Neural cell (in vitro differentiated cells): Measurements from ENCODE around the gene URB1. TPM values are rescaled to one million over a fixed set of nuclear protein-coding genes. Genes with fewer than 3 reads are reported as not detected.

Experiments used
- H2AFZ ChIP-seq: fragments of 200-600, 300-800 bp; sonication (generic), shearing (Covaris generic); 2 replicates; pipeline ENCODE4 v1.6.0; 2014; ENCODE audit warnings: low read depth, mild to moderate bottlenecking, antibody characterized with exemption, low read length, moderate library complexity
- H3F3A ChIP-seq: fragments of 200-600 bp; shearing (Covaris generic); 2 replicates; pipeline ENCODE4 v1.6.1; 2016; ENCODE audit warnings: mild to moderate bottlenecking, moderate library complexity, mixed read lengths, antibody characterized with exemption, low read length; ENCODE audit not compliant: insufficient read depth, poor library complexity, severe bottlenecking
- H3K27ac ChIP-seq: fragments of 200-600, 300-800 bp; sonication (generic), shearing (Covaris generic); 2 replicates; pipeline ENCODE4 v1.5.1; 2014; ENCODE audit warnings: mild to moderate bottlenecking, low read length, moderate library complexity
- H3K27me3 ChIP-seq: fragments of 300-800, 200-600 bp; sonication (generic), shearing (Covaris generic); 2 replicates; pipeline ENCODE4 v1.6.0; 2014; ENCODE audit warnings: mild to moderate bottlenecking, low read depth, low read length, moderate library complexity; ENCODE audit not compliant: insufficient read depth
- H3K36me3 ChIP-seq: fragments of 300-800, 200-600 bp; sonication (generic), shearing (Covaris generic); 2 replicates; pipeline ENCODE4 v1.5.1; 2014; ENCODE audit warnings: mild to moderate bottlenecking, antibody characterized with exemption, low read length, moderate library complexity; ENCODE audit not compliant: insufficient read depth
- H3K4me2 ChIP-seq: fragments of 300-800, 200-600 bp; sonication (generic), shearing (Covaris generic); 2 replicates; pipeline ENCODE4 v1.6.0; 2014; ENCODE audit warnings: mild to moderate bottlenecking, low read length
- H3K4me3 ChIP-seq: fragments of 300-800, 200-600 bp; sonication (generic), shearing (Covaris generic); 2 replicates; pipeline ENCODE4 v1.5.1; 2014; ENCODE audit warnings: mild to moderate bottlenecking, low read length, moderate library complexity
- H3K79me2 ChIP-seq: fragments of 200-600 bp; shearing (Covaris generic); replicated peaks from 2 replicates; pipeline ENCODE4 v1.6.0; 2014; ENCODE audit warnings: mild to moderate bottlenecking, low read length, moderate library complexity; ENCODE audit not compliant: insufficient read depth
- H3K9ac ChIP-seq: fragments of 300-800, 200-600 bp; sonication (generic), shearing (Covaris generic); 2 replicates; pipeline ENCODE4 v1.6.1; 2016; ENCODE audit warnings: mild to moderate bottlenecking, low read length, mixed read lengths
- H3K9me2 ChIP-seq: fragments of 200-600 bp; shearing (Covaris generic); 2 replicates; pipeline ENCODE4 v1.6.1; 2016; ENCODE audit warnings: mild to moderate bottlenecking, low read length, mixed read lengths; ENCODE audit not compliant: insufficient read depth
- H3K9me3 ChIP-seq: fragments of 200-600, 300-800 bp; sonication (generic), shearing (Covaris generic); 2 replicates; pipeline ENCODE4 v1.6.1; 2016; ENCODE audit warnings: mild to moderate bottlenecking, mixed run types, low read length, moderate library complexity, mixed read lengths
- H4K20me1 ChIP-seq: fragments of 200-600 bp; shearing (Covaris generic); 2 replicates; pipeline ENCODE4 v1.6.1; 2016; ENCODE audit warnings: mild to moderate bottlenecking, mixed run types; ENCODE audit not compliant: insufficient read depth
- EP300 ChIP-seq: fragments of 450-650 bp; conservative IDR thresholded peaks from 2 replicates; pipeline ENCODE4 v1.6.1; 2014; ENCODE audit warnings: antibody characterized with exemption, mild to moderate bottlenecking, moderate library complexity; ENCODE audit not compliant: poor library complexity, severe bottlenecking
- EZH2 ChIP-seq: fragments of 200-600, 300-800 bp; shearing (Covaris generic), sonication (generic); IDR thresholded peaks from 2 replicates; pipeline ENCODE4 v1.6.1; 2014; ENCODE audit warnings: antibody characterized with exemption, low read length, borderline replicate concordance, mild to moderate bottlenecking; ENCODE audit not compliant: insufficient read depth, poor library complexity, severe bottlenecking
- MXI1 ChIP-seq: fragments of 450-650 bp; conservative IDR thresholded peaks from 2 replicates; pipeline ENCODE4 v1.6.1; 2014; ENCODE audit warnings: antibody characterized with exemption, mild to moderate bottlenecking; ENCODE audit not compliant: poor library complexity, severe bottlenecking
- POLR2AphosphoS5 ChIP-seq: IDR thresholded peaks from 2 replicates; pipeline ENCODE4 v1.6.1; 2012
- RAD21 ChIP-seq: fragments of 450-650 bp; conservative IDR thresholded peaks from 2 replicates; pipeline ENCODE4 v1.6.1; 2014; ENCODE audit warnings: antibody characterized with exemption, mild to moderate bottlenecking, moderate library complexity
- SMC3 ChIP-seq: fragments of 450-650 bp; conservative IDR thresholded peaks from 2 replicates; pipeline ENCODE4 v1.6.1; 2014; ENCODE audit warnings: antibody characterized with exemption, mild to moderate bottlenecking, moderate library complexity; ENCODE audit not compliant: poor library complexity
- TAF1 ChIP-seq: IDR thresholded peaks from 2 replicates; pipeline ENCODE4 v1.6.1; 2012; ENCODE audit warnings: low read depth
- polyA plus RNA-seq: library from polyadenylated mRNA; depleted of rRNA; stranded (reverse); fragments of >200 nt; gene quantifications from 2 replicates; pipeline ENCODE4 v1.2.3, GENCODE V29; 2014
- TF ChIP-seq, protein P1 (sequence below): IDR thresholded peaks from 2 replicates; pipeline ENCODE4 v1.6.1; 2012; ENCODE audit warnings: borderline replicate concordance
- TF ChIP-seq, protein P2 (sequence below): fragments of 450-650 bp; IDR thresholded peaks from 2 replicates; pipeline ENCODE4 v1.5.1; 2014; ENCODE audit warnings: antibody characterized with exemption, mild to moderate bottlenecking, moderate library complexity; ENCODE audit not compliant: poor library complexity, severe bottlenecking

Gene URB1
- polyA plus RNA-seq, 1 donor from 2014 or later = 4.4 TPM

DNA sequence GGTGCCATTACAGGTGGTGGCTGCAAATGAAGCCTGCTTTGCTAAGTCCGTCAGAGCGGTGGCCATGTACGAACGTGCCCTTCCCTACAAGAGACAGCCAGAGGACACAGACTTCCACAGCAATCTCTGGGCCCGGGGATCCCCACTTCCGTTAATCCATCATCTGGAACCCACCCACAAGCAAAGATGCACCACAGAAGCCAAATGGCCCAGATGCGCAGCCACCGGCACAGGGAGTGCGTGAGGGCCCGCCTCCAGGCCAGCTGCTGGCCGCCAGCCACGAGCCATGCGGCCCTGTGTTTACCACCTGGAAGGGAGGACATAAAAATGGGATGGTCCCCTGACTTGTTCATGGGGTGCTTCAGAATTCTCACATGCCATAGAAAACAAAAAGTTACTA, 72.1 kb downstream of the URB1 start:
- Histone ChIP-seq H4K20me1 (no peaks in the 10 kb centered on the region), H3K9me2 (no peaks in the 10 kb centered on the region), H3K36me3 (peaks cover 8% of the 10 kb centered on the region), H3K9ac (no peak overlapping the region), H3K4me3 (no peak overlapping the region), H3K4me2 (no peak overlapping the region), H3K27me3 (no peaks in the 10 kb centered on the region), H3K79me2 (no peaks in the 10 kb centered on the region), H3K9me3 (no peaks in the 10 kb centered on the region), H2AFZ (no peak overlapping the region), H3K27ac (no peak overlapping the region), H3F3A (no peaks in the 10 kb centered on the region)
- no peak for TF ChIP-seq TAF1
- no peak for TF ChIP-seq SMC3
- TF ChIP-seq MXI1 = no peak
- no peak for TF ChIP-seq EZH2
- TF ChIP-seq, protein P1, sequence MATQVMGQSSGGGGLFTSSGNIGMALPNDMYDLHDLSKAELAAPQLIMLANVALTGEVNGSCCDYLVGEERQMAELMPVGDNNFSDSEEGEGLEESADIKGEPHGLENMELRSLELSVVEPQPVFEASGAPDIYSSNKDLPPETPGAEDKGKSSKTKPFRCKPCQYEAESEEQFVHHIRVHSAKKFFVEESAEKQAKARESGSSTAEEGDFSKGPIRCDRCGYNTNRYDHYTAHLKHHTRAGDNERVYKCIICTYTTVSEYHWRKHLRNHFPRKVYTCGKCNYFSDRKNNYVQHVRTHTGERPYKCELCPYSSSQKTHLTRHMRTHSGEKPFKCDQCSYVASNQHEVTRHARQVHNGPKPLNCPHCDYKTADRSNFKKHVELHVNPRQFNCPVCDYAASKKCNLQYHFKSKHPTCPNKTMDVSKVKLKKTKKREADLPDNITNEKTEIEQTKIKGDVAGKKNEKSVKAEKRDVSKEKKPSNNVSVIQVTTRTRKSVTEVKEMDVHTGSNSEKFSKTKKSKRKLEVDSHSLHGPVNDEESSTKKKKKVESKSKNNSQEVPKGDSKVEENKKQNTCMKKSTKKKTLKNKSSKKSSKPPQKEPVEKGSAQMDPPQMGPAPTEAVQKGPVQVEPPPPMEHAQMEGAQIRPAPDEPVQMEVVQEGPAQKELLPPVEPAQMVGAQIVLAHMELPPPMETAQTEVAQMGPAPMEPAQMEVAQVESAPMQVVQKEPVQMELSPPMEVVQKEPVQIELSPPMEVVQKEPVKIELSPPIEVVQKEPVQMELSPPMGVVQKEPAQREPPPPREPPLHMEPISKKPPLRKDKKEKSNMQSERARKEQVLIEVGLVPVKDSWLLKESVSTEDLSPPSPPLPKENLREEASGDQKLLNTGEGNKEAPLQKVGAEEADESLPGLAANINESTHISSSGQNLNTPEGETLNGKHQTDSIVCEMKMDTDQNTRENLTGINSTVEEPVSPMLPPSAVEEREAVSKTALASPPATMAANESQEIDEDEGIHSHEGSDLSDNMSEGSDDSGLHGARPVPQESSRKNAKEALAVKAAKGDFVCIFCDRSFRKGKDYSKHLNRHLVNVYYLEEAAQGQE = no peak
- TF ChIP-seq POLR2AphosphoS5 = no peak
- TF ChIP-seq, protein P2, sequence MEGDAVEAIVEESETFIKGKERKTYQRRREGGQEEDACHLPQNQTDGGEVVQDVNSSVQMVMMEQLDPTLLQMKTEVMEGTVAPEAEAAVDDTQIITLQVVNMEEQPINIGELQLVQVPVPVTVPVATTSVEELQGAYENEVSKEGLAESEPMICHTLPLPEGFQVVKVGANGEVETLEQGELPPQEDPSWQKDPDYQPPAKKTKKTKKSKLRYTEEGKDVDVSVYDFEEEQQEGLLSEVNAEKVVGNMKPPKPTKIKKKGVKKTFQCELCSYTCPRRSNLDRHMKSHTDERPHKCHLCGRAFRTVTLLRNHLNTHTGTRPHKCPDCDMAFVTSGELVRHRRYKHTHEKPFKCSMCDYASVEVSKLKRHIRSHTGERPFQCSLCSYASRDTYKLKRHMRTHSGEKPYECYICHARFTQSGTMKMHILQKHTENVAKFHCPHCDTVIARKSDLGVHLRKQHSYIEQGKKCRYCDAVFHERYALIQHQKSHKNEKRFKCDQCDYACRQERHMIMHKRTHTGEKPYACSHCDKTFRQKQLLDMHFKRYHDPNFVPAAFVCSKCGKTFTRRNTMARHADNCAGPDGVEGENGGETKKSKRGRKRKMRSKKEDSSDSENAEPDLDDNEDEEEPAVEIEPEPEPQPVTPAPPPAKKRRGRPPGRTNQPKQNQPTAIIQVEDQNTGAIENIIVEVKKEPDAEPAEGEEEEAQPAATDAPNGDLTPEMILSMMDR = no peak
- TF ChIP-seq RAD21 = no peak
- no peak for TF ChIP-seq EP300

DNA sequence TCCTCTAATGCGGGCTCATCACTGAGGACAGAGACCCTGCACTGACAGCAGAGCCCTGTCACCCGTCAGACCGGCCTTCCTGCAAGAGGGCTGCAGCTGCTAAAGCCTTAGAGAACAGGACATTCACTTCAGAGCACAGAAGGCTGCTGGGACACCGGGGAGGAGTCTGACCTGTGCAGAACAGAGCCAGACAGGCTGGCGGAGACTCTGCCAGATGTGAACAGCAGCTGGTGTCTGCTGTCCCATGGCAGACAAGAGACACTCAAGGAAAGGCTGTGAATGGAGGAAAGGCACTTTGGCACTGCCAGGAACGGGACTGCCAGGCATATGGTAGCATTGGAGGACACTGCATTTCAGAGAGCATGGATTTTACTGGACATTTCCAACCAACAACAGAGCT, 72.8 kb downstream of the URB1 start:
- Histone ChIP-seq H3K27me3 (no peaks in the 10 kb centered on the region), H2AFZ (no peak overlapping the region), H3K9me2 (no peaks in the 10 kb centered on the region), H3K79me2 (no peaks in the 10 kb centered on the region), H3K4me3 (no peak overlapping the region), H4K20me1 (no peaks in the 10 kb centered on the region), H3F3A (no peaks in the 10 kb centered on the region), H3K36me3 (peaks cover 7% of the 10 kb centered on the region), H3K9me3 (no peaks in the 10 kb centered on the region), H3K9ac (no peak overlapping the region), H3K27ac (no peak overlapping the region), H3K4me2 (no peak overlapping the region)
- TF ChIP-seq EZH2 (no peak), POLR2AphosphoS5 (no peak), MXI1 (no peak), TAF1 (no peak), SMC3 (no peak), EP300 (no peak), RAD21 (no peak)
- TF ChIP-seq, protein P2 = no peak
- TF ChIP-seq, protein P1 = no peak
